Dedifferentiated amniotic fluid mesenchymal stem cell (primary cell): Measurements from ENCODE around the gene PPARA.
"Not testable (repeated sequence)": the region's sequence is repeated elsewhere in the genome, so short reads cannot be mapped to it uniquely, and the experiment has no call there.

Source experiments
- DNase-seq: peaks from one replicate; pipeline ENCODE4 v3.0.0-alpha.2; 2016; ENCODE audit errors: extremely low spot score

Gene PPARA

GRCh38 chr22:46244771-46245170, 94.4 kb downstream of the PPARA start:
- no peak for DNase-seq

GRCh38 chr22:46245511-46245910, 95.2 kb downstream of the PPARA start:
- no peak for DNase-seq

- no peak for DNase-seq
These were observed 95.9 kb downstream of the PPARA start for GRCh38 chr22:46246178-46246577.

GRCh38 chr22:46247443-46247975, 97.2 kb downstream of the PPARA start:
- no peak for DNase-seq

- DNase-seq, result peak; percentile 73
These were observed 99.9 kb downstream of the PPARA start, which contains the start of gene CDPF1 for GRCh38 chr22:46250035-46250782. CDPF1 (minus strand) TSS chr22:46250293; CDS start chr22:46248284, 2,009 bp downstream.

- no peak for DNase-seq
These were observed 100.4 kb downstream of the PPARA start for GRCh38 chr22:46250783-46251125.

- no peak for DNase-seq
These were observed 100.9 kb downstream of the PPARA start for GRCh38 chr22:46251266-46251665.

GRCh38 chr22:46251816-46252380, 101.6 kb downstream of the PPARA start:
- no peak for DNase-seq

- DNase-seq, result no peak
These were observed 106.1 kb downstream of the PPARA start for GRCh38 chr22:46256358-46256958.

GRCh38 chr22:46259374-46259773, 109.0 kb downstream of the PPARA start:
- no peak for DNase-seq

GRCh38 chr22:46260038-46260437, 109.7 kb downstream of the PPARA start:
- no peak for DNase-seq

GRCh38 chr22:46262449-46263215, 112.3 kb downstream of the PPARA start:
- DNase-seq, result no peak

- no peak for DNase-seq
These were observed 112.9 kb downstream of the PPARA start, which contains the start of gene PKDREJ for GRCh38 chr22:46263216-46263590. PKDREJ (minus strand) TSS chr22:46263343; CDS start chr22:46263322, 21 bp downstream.

GRCh38 chr22:46264520-46264919, 114.2 kb downstream of the PPARA start:
- DNase-seq, result not testable (repeated sequence)

GRCh38 chr22:46265627-46266026, 115.3 kb downstream of the PPARA start:
- not testable (repeated sequence) for DNase-seq

GRCh38 chr22:46267431-46268279, 117.3 kb downstream of the PPARA start, which contains the start of gene TTC38:
TTC38 (plus strand) TSS chr22:46268008; CDS start chr22:46268040, 32 bp downstream.
- DNase-seq, result peak; percentile 61

- no peak for DNase-seq
These were observed 119.2 kb downstream of the PPARA start for GRCh38 chr22:46269564-46269963.

- DNase-seq, result no peak
These were observed 121.9 kb downstream of the PPARA start for GRCh38 chr22:46272196-46272595.

- DNase-seq, result no peak
These were observed 122.6 kb downstream of the PPARA start for GRCh38 chr22:46272762-46273431.

GRCh38 chr22:46273432-46274148, 123.3 kb downstream of the PPARA start:
- DNase-seq, result no peak
